Upper lobe of left lung (tissue), 4 donors: ENCODE data around the gene ZNF438.

Source experiments
- EP300 ChIP-seq, 4 donors: sonication (generic); formaldehyde crosslinking; IDR thresholded peaks; one replicate each; pipeline ENCODE4 v1.5.1; 2017; ENCODE audit warnings: antibody characterized with exemption in 4 of 4, control low read depth in 2 of 4
- POLR2A ChIP-seq, 4 donors: fragments of 450-650 bp; IDR thresholded peaks; one replicate each; pipeline ENCODE4 v1.5.1; 2016 to 2017; ENCODE audit warnings: antibody characterized with exemption in 4 of 4, mild to moderate bottlenecking in 2 of 4
- POLR2AphosphoS5 ChIP-seq, 2 donors: sonication (generic); formaldehyde crosslinking; IDR thresholded peaks; one replicate each; pipeline ENCODE4 v1.5.1; 2017; ENCODE audit warnings: antibody characterized with exemption in 2 of 2
- TF ChIP-seq, protein P1 (sequence below), 6 experiments: fragments of 450-650 bp in 4 of 6; fragments of 200-600 bp in 2 of 6; sonication (generic) in 2 of 6; IDR thresholded peaks; one replicate each; pipeline ENCODE4 v1.5.1; 2016 to 2019; ENCODE audit warnings: antibody characterized with exemption in 6 of 6

- TF ChIP-seq POLR2A (IDR thresholded peaks at IDR 0.05) (no peak), POLR2AphosphoS5 (IDR thresholded peaks at IDR 0.05) (no peak), EP300 (IDR thresholded peaks at IDR 0.05) (no peak)
- TF ChIP-seq, protein P1, sequence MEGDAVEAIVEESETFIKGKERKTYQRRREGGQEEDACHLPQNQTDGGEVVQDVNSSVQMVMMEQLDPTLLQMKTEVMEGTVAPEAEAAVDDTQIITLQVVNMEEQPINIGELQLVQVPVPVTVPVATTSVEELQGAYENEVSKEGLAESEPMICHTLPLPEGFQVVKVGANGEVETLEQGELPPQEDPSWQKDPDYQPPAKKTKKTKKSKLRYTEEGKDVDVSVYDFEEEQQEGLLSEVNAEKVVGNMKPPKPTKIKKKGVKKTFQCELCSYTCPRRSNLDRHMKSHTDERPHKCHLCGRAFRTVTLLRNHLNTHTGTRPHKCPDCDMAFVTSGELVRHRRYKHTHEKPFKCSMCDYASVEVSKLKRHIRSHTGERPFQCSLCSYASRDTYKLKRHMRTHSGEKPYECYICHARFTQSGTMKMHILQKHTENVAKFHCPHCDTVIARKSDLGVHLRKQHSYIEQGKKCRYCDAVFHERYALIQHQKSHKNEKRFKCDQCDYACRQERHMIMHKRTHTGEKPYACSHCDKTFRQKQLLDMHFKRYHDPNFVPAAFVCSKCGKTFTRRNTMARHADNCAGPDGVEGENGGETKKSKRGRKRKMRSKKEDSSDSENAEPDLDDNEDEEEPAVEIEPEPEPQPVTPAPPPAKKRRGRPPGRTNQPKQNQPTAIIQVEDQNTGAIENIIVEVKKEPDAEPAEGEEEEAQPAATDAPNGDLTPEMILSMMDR (IDR thresholded peaks at IDR 0.05) = no peak
Measured at GRCh38 chr10:30830315-30831230, 201.1 kb downstream of the ZNF438 start.
